ENCODE measurements around the gene TMUB1. TPM values are rescaled to one million over a fixed set of nuclear protein-coding genes. Genes with fewer than 3 reads are reported as not detected.

The TMUB1 gene
- total RNA-seq, 1 experiment from 2014 or later, result 43.8 TPM

GRCh38 chr7:151131592-151132293 lies 48.5 kb upstream of the TMUB1 start:
- intact Hi-C loops (cut with micrococcal nuclease; ENCODE audit: unreplicated experiment), result no loop called here
- TF ChIP-seq CTCF (conservative IDR thresholded peaks at IDR 0.05; ENCODE audit: low read depth, low read length) (no peak), EZH2 (IDR thresholded peaks at IDR 0.05; ENCODE audit: borderline replicate concordance, low read depth, low read length, poor library complexity, severe bottlenecking) (no peak)
- H3K36me3 ChIP-seq (ENCODE audit: insufficient read depth, low read length, poor library complexity, severe bottlenecking), result peaks cover 35% of the 10 kb centered on the region
- no peak overlapping the region for H3K4me3 ChIP-seq (ENCODE audit: low read depth, low read length, poor library complexity, severe bottlenecking)
- BruUV-seq (replicated peaks), result no TSS peak
- no peaks in the 10 kb centered on the region for H3K27me3 ChIP-seq (replicated peaks; ENCODE audit: insufficient read depth, low read depth, low read length, poor library complexity)
- POLR2A ChIA-PET (ENCODE audit: low non-redundant PET), result interaction anchor here (0.6 kb wide), 1 partner anchor 370 kb away, joined by 12 read pairs; no protein-coding TSS in a partner anchor
- H3K27ac ChIP-seq (ENCODE audit: low read depth, low read length, poor library complexity, severe bottlenecking), result no peak overlapping the region
- H3K9me3 ChIP-seq (ENCODE audit: low read depth, low read length, poor library complexity, severe bottlenecking), result no peaks in the 10 kb centered on the region
- CTCF ChIA-PET, result no interaction called here
- DNase-seq (ENCODE audit: low spot score), result no peak
- H3K4me1 ChIP-seq (ENCODE audit: insufficient read depth, low read length, poor library complexity, severe bottlenecking), result no peaks in the 10 kb centered on the region

- H3K27ac ChIP-seq (ENCODE audit: low read depth, low read length, poor library complexity, severe bottlenecking), result no peak overlapping the region
- no peak for DNase-seq (ENCODE audit: low spot score)
- TF ChIP-seq EZH2 (IDR thresholded peaks at IDR 0.05; ENCODE audit: borderline replicate concordance, low read depth, low read length, poor library complexity, severe bottlenecking) (no peak), CTCF (conservative IDR thresholded peaks at IDR 0.05; ENCODE audit: low read depth, low read length) (no peak)
- intact Hi-C loops (cut with micrococcal nuclease; ENCODE audit: unreplicated experiment), result no loop called here
- no peaks in the 10 kb centered on the region for H3K9me3 ChIP-seq (ENCODE audit: low read depth, low read length, poor library complexity, severe bottlenecking)
- no peaks in the 10 kb centered on the region for H3K27me3 ChIP-seq (replicated peaks; ENCODE audit: insufficient read depth, low read depth, low read length, poor library complexity)
- ChIA-PET POLR2A (ENCODE audit: low non-redundant PET) (no interaction called here), CTCF (no interaction called here)
- peaks cover 35% of the 10 kb centered on the region for H3K36me3 ChIP-seq (ENCODE audit: insufficient read depth, low read length, poor library complexity, severe bottlenecking)
- no TSS peak for BruUV-seq (replicated peaks)
- no peak overlapping the region for H3K4me3 ChIP-seq (ENCODE audit: low read depth, low read length, poor library complexity, severe bottlenecking)
- H3K4me1 ChIP-seq (ENCODE audit: insufficient read depth, low read length, poor library complexity, severe bottlenecking), result no peaks in the 10 kb centered on the region
These were observed 47.9 kb upstream of the TMUB1 start for GRCh38 chr7:151131224-151131591.

- POLR2A ChIA-PET (ENCODE audit: low non-redundant PET), result no interaction called here
- Histone ChIP-seq H3K4me1 (ENCODE audit: insufficient read depth, low read length, poor library complexity, severe bottlenecking) (peaks cover under 1% of the 10 kb centered on the region), H3K27me3 (replicated peaks; ENCODE audit: insufficient read depth, low read depth, low read length, poor library complexity) (no peaks in the 10 kb centered on the region), H3K9me3 (ENCODE audit: low read depth, low read length, poor library complexity, severe bottlenecking) (no peaks in the 10 kb centered on the region), H3K36me3 (ENCODE audit: insufficient read depth, low read length, poor library complexity, severe bottlenecking) (peaks cover 35% of the 10 kb centered on the region), H3K4me3 (ENCODE audit: low read depth, low read length, poor library complexity, severe bottlenecking) (no peak overlapping the region), H3K27ac (ENCODE audit: low read depth, low read length, poor library complexity, severe bottlenecking) (no peak overlapping the region)
- CTCF ChIA-PET, result no interaction called here
- TF ChIP-seq EZH2 (IDR thresholded peaks at IDR 0.05; ENCODE audit: borderline replicate concordance, low read depth, low read length, poor library complexity, severe bottlenecking) (no peak), CTCF (conservative IDR thresholded peaks at IDR 0.05; ENCODE audit: low read depth, low read length) (no peak)
- intact Hi-C loops (cut with micrococcal nuclease; ENCODE audit: unreplicated experiment), result no loop called here
- no TSS peak for BruUV-seq (replicated peaks)
- no peak for DNase-seq (ENCODE audit: low spot score)
These were observed 47.5 kb upstream of the TMUB1 start for GRCh38 chr7:151130741-151131157.
